BJ (cell line): ENCODE data around the gene ARSG. TPM values are rescaled to one million over a fixed set of nuclear protein-coding genes. Genes with fewer than 3 reads are reported as not detected.

Experiments
- CTCF ChIA-PET: fragments of 350-600 bp; formaldehyde crosslinking; extraction: SDS; loops from one replicate; lab custom pipeline; 2021; ENCODE audit warnings: antibody characterized with exemption, inconsistent platforms; lab: Yijun Ruan, JAX
- POLR2A ChIA-PET: fragments of 300-600 bp; sonication (Branson Sonifier 250); formaldehyde crosslinking; extraction: SDS; loops from one replicate; lab custom pipeline; 2021; ENCODE audit warnings: antibody characterized with exemption; lab: Charles Lee
- DNase-seq: peaks from one replicate; pipeline ENCODE4 v3.0.0-alpha.2; 2011; ENCODE audit warnings: low read depth
- H3K27me3 ChIP-seq: 2 replicates; pipeline ENCODE4 v1.6.0; 2011; ENCODE audit warnings: low read length; ENCODE audit not compliant: control insufficient read depth, insufficient read depth
- H3K36me3 ChIP-seq: 2 replicates; pipeline ENCODE4 v1.5.1; 2011; ENCODE audit warnings: low read length; ENCODE audit not compliant: control insufficient read depth, insufficient read depth
- H3K4me3 ChIP-seq: 2 replicates; pipeline ENCODE4 v1.5.1; 2011; ENCODE audit warnings: low read depth, mild to moderate bottlenecking, control low read depth, low read length
- CTCF ChIP-seq: IDR thresholded peaks from 2 replicates; pipeline ENCODE4 v1.5.1; 2011; ENCODE audit warnings: low read depth, mild to moderate bottlenecking, control low read depth, inconsistent platforms, low read length, moderate library complexity; ENCODE audit not compliant: insufficient read depth
- polyA plus RNA-seq: library from polyadenylated mRNA; depleted of rRNA; stranded (reverse); fragments of >200 nt; gene quantifications from 2 replicates; pipeline ENCODE4 v1.2.3, GENCODE V29; 2011

ARSG gene
- polyA plus RNA-seq, 1 experiment = 3.6 TPM

DNA sequence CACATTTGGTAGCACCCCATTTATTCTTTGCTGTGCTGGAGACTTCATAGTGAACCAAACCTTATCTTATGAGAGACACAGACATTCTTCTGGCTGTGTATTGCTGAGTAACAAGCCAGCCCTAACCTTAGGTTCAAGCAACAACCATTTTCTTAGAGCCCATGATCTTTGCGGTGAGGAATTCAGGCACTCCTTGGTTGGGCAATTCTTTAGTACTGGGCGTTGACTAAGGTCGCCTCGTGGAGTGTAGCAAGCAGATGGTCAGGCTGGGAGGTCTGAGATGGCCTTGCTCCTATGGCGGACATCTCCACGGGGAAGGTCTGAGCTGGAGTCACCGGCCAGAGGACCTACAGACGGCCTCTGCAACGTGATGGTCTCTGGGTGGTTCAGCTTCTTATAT lies 43.1 kb downstream of the ARSG start:
- no peak for TF ChIP-seq CTCF
- POLR2A ChIA-PET = no interaction called here
- CTCF ChIA-PET = no interaction called here
- Histone ChIP-seq H3K36me3 (no peaks in the 10 kb centered on the region), H3K27me3 (no peaks in the 10 kb centered on the region), H3K4me3 (no peak overlapping the region)
- no peak for DNase-seq

DNA sequence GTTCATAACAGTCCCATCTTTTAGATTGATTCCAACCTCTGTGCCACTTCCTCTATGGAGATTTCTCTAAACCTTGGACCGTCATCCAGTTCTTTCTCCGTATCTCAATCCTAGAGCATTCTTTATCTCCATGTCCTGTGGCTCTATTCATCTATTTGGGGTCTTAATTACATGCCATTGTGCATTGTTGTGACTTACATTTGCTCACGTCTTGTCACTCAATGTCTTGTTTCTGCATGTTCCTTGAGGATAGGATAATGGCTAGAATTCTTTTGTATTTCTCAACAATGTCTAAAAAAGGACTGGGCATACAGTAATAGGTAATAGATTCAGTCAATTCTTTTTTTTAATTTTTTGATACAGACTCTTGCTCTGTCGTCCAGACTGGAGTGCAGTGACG lies 50.2 kb downstream of the ARSG start:
- no peaks in the 10 kb centered on the region for H3K27me3 ChIP-seq
- ChIA-PET POLR2A (no interaction called here), CTCF (interaction anchor here (1.0 kb wide), 1 partner anchor 95 kb away, joined by 3 read pairs; no protein-coding TSS in a partner anchor)
- no peak overlapping the region for H3K4me3 ChIP-seq
- no peaks in the 10 kb centered on the region for H3K36me3 ChIP-seq
- no peak for TF ChIP-seq CTCF
- DNase-seq = no peak

DNA sequence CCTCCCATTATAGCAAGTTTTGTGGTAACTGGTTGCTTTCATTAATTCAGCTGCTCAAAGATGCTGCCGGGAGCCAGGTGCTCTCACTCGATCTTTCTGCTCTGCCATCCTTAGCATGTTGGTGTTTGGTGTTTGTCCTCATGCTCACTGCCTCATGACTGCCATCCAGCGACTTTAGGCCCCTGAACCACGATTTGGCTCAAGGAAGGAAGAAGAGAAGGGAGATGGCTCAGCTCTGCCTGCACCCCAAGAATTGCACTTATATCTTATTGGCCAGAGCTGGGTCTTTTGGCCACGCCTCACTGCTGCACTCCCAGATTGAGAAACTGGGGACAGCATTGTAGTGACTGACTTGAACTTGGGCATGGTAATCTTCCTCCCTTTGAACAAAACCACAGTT lies 52.7 kb downstream of the ARSG start:
- TF ChIP-seq CTCF = no peak
- ChIA-PET CTCF (interaction anchor here (0.6 to 2.1 kb wide), 3 partner anchors 81 to 1047 kb away, joined by 3 to 7 read pairs (median 3); no protein-coding TSS in a partner anchor), POLR2A (no interaction called here)
- no peak overlapping the region for H3K4me3 ChIP-seq
- H3K27me3 ChIP-seq = no peaks in the 10 kb centered on the region
- no peaks in the 10 kb centered on the region for H3K36me3 ChIP-seq
- no peak for DNase-seq

- Histone ChIP-seq H3K4me3 (no peak overlapping the region), H3K36me3 (no peaks in the 10 kb centered on the region), H3K27me3 (no peaks in the 10 kb centered on the region)
- POLR2A ChIA-PET = no interaction called here
- CTCF ChIA-PET = interaction anchor here (0.6 to 2.1 kb wide), 5 partner anchors 20 to 1047 kb away, joined by 3 to 7 read pairs (median 4); no protein-coding TSS in a partner anchor
- no peak for DNase-seq
- TF ChIP-seq CTCF = no peak
These were observed 53.4 kb downstream of the ARSG start for GRCh38 chr17:68344701-68345136.

- no peaks in the 10 kb centered on the region for H3K27me3 ChIP-seq
- CTCF ChIA-PET = interaction anchor here (1.4 kb wide), 1 partner anchor 53 kb away, joined by 3 read pairs; no protein-coding TSS in a partner anchor
- no peaks in the 10 kb centered on the region for H3K36me3 ChIP-seq
- no peak overlapping the region for H3K4me3 ChIP-seq
- no peak for DNase-seq
- POLR2A ChIA-PET = no interaction called here
- no peak for TF ChIP-seq CTCF
These were observed 55.2 kb downstream of the ARSG start for GRCh38 chr17:68346448-68346847.
